HEK293 (cell line): ENCODE results near the gene INPP5B.

ENCODE experiments used
- CTCF ChIA-PET: fragments of 350-600 bp; formaldehyde crosslinking; extraction: SDS; loops from one replicate; lab custom pipeline; 2021; ENCODE audit warnings: antibody characterized with exemption; lab: Yijun Ruan, JAX
- POLR2A ChIA-PET: fragments of 300-600 bp; formaldehyde crosslinking; extraction: SDS; loops from one replicate; lab custom pipeline; 2020; ENCODE audit warnings: antibody characterized with exemption, inconsistent platforms; lab: Yijun Ruan, JAX
- H3K27ac ChIP-seq: fragments of 200-500 bp; sonication (Bioruptor generic); 2 replicates; pipeline ENCODE4 v1.5.1; 2014; ENCODE audit warnings: low read depth, low read length, control low read depth, inconsistent platforms; ENCODE audit errors: extremely low read depth
- H3K36me3 ChIP-seq, 2 experiments: fragments of 200-500 bp in 1 of 2; sonication (Bioruptor generic) in 1 of 2; 1 replicate in 1 of 2; 2 replicates in 1 of 2; pipeline ENCODE4 v1.5.1; 2014 to 2017; ENCODE audit warnings: inconsistent platforms in 2 of 2, low read length in 2 of 2; ENCODE audit not compliant: control insufficient read depth in 2 of 2, insufficient read depth in 1 of 2
- H3K4me1 ChIP-seq: fragments of 200-500 bp; sonication (Bioruptor generic); 2 replicates; pipeline ENCODE4 v1.5.1; 2014; ENCODE audit warnings: mild to moderate bottlenecking, low read length, inconsistent platforms; ENCODE audit not compliant: control insufficient read depth, insufficient read depth
- H3K4me3 ChIP-seq: 2 replicates; pipeline ENCODE4 v1.5.1; 2011; ENCODE audit warnings: low read depth, mild to moderate bottlenecking, control low read depth, low read length, moderate library complexity
- H3K9me3 ChIP-seq: fragments of 200-500 bp; sonication (Bioruptor generic); 2 replicates; pipeline ENCODE4 v1.5.1; 2014; ENCODE audit warnings: low read depth, low read length, inconsistent platforms; ENCODE audit not compliant: control insufficient read depth, insufficient read depth
- BCL11B ChIP-seq: fragments of 450-650 bp; formaldehyde crosslinking; IDR thresholded peaks from 2 replicates; pipeline ENCODE4 v1.5.1; 2016; ENCODE audit warnings: low read depth, missing biosample characterization, missing genetic modification characterization
- ELK4 ChIP-seq: IDR thresholded peaks from 2 replicates; pipeline ENCODE4 v1.6.1; 2011; ENCODE audit warnings: mild to moderate bottlenecking, low read depth, low read length, borderline replicate concordance
- KLF17 ChIP-seq: fragments of 450-650 bp; formaldehyde crosslinking; IDR thresholded peaks from 2 replicates; pipeline ENCODE4 v1.5.1; 2016; ENCODE audit warnings: missing biosample characterization, missing genetic modification characterization
- OSR2 ChIP-seq: fragments of 450-650 bp; formaldehyde crosslinking; IDR thresholded peaks from 2 replicates; pipeline ENCODE4 v1.5.1; 2016; ENCODE audit warnings: missing biosample characterization, missing genetic modification characterization
- SCRT1 ChIP-seq: fragments of 450-650 bp; formaldehyde crosslinking; IDR thresholded peaks from 2 replicates; pipeline ENCODE4 v1.5.1; 2016; ENCODE audit warnings: missing biosample characterization, missing genetic modification characterization, borderline replicate concordance
- SP2 ChIP-seq: fragments of 450-650 bp; formaldehyde crosslinking; IDR thresholded peaks from 2 replicates; pipeline ENCODE4 v1.5.1; 2016; ENCODE audit warnings: missing biosample characterization, missing genetic modification characterization
- ZBTB11 ChIP-seq: fragments of 450-650 bp; formaldehyde crosslinking; conservative IDR thresholded peaks from 2 replicates; pipeline ENCODE4 v1.5.1; 2016; ENCODE audit warnings: low read depth, missing biosample characterization, missing genetic modification characterization
- ZNF121 ChIP-seq: fragments of 450-650 bp; formaldehyde crosslinking; IDR thresholded peaks from 2 replicates; pipeline ENCODE4 v1.5.1; 2016; ENCODE audit warnings: missing biosample characterization, missing genetic modification characterization
- ZNF155 ChIP-seq: fragments of 450-650 bp; formaldehyde crosslinking; IDR thresholded peaks from 2 replicates; pipeline ENCODE4 v1.5.1; 2016; ENCODE audit warnings: missing biosample characterization, missing genetic modification characterization
- ZNF184 ChIP-seq: fragments of 450-650 bp; IDR thresholded peaks from 2 replicates; pipeline ENCODE4 v1.5.1; 2018; ENCODE audit warnings: missing biosample characterization, mild to moderate bottlenecking, missing genetic modification characterization
- ZNF23 ChIP-seq: fragments of 450-650 bp; formaldehyde crosslinking; IDR thresholded peaks from 2 replicates; pipeline ENCODE4 v1.5.1; 2016; ENCODE audit warnings: missing biosample characterization, missing genetic modification characterization, borderline replicate concordance
- ZNF24 ChIP-seq: fragments of 450-650 bp; formaldehyde crosslinking; IDR thresholded peaks from 2 replicates; pipeline ENCODE4 v1.5.1; 2016; ENCODE audit warnings: missing biosample characterization, missing genetic modification characterization
- ZNF391 ChIP-seq: fragments of 450-650 bp; formaldehyde crosslinking; IDR thresholded peaks from 2 replicates; pipeline ENCODE4 v1.5.1; 2016; ENCODE audit warnings: low read depth, missing biosample characterization, missing genetic modification characterization, borderline replicate concordance
- ZNF473 ChIP-seq: fragments of 450-650 bp; formaldehyde crosslinking; IDR thresholded peaks from 2 replicates; pipeline ENCODE4 v1.5.1; 2017; ENCODE audit warnings: missing biosample characterization, missing genetic modification characterization
- ZNF580 ChIP-seq: fragments of 450-650 bp; formaldehyde crosslinking; IDR thresholded peaks from 2 replicates; pipeline ENCODE4 v1.5.1; 2016; ENCODE audit warnings: missing biosample characterization, missing genetic modification characterization
- ZNF610 ChIP-seq: fragments of 450-650 bp; formaldehyde crosslinking; IDR thresholded peaks from 2 replicates; pipeline ENCODE4 v1.5.1; 2016; ENCODE audit warnings: missing biosample characterization, missing genetic modification characterization, borderline replicate concordance
- ZNF639 ChIP-seq: fragments of 450-650 bp; formaldehyde crosslinking; IDR thresholded peaks from 2 replicates; pipeline ENCODE4 v1.5.1; 2016; ENCODE audit warnings: missing biosample characterization, missing genetic modification characterization
- ZNF677 ChIP-seq: fragments of 450-650 bp; IDR thresholded peaks from 2 replicates; pipeline ENCODE4 v1.5.0; 2018; ENCODE audit warnings: missing biosample characterization, mild to moderate bottlenecking, missing genetic modification characterization, moderate library complexity
- ZSCAN23 ChIP-seq: fragments of 450-650 bp; formaldehyde crosslinking; IDR thresholded peaks from 2 replicates; pipeline ENCODE4 v1.5.1; 2016; ENCODE audit warnings: missing biosample characterization, missing genetic modification characterization

INPP5B gene

GRCh38 chr1:37946703-37947360 is at the start of gene INPP5B (continued):
- TF ChIP-seq ZBTB11 (tag by site-specific recombination) (peak; percentile 76), ZNF23 (no peak)

- no peak overlapping the region for H3K4me3 ChIP-seq
- H3K36me3 ChIP-seq, result peaks cover 0 to 45% of the 10 kb centered on the region in 2 experiments; a peak in 1 of 3 replicates
- TF ChIP-seq OSR2 (tag by site-specific recombination), result no peak
- no peak for TF ChIP-seq ZNF391 (tag by site-specific recombination)
- TF ChIP-seq ZNF24, result no peak
- TF ChIP-seq ZNF639, result no peak
- no peak for TF ChIP-seq ZNF473 (tag by site-specific recombination)
- no peak for TF ChIP-seq ZNF121 (tag by site-specific recombination)
- TF ChIP-seq SCRT1 (tag by site-specific recombination), result no peak
- TF ChIP-seq ZNF155 (tag by site-specific recombination), result no peak
- no peak for TF ChIP-seq BCL11B
- no peak for TF ChIP-seq ZNF184
- no peak for TF ChIP-seq ELK4
- no peak for TF ChIP-seq ZSCAN23 (tag by site-specific recombination)
- no peak for TF ChIP-seq SP2 (tag by site-specific recombination)
- no peak for TF ChIP-seq ZNF677 (tag by site-specific recombination)
- TF ChIP-seq KLF17, result no peak
- TF ChIP-seq ZNF610 (tag by site-specific recombination), result no peak
- no peak for TF ChIP-seq ZNF580 (tag by site-specific recombination)
- POLR2A ChIA-PET, result no interaction called here
- peaks cover 13% of the 10 kb centered on the region for H3K4me1 ChIP-seq
- H3K27ac ChIP-seq, result no peak overlapping the region
- CTCF ChIA-PET, result no interaction called here
- H3K9me3 ChIP-seq, result no peaks in the 10 kb centered on the region
Measured at GRCh38 chr1:37995751-37996345, 49.0 kb upstream of the INPP5B start.
